HFF-Myc (cell line): ENCODE results near the gene SH3RF3.
"Not testable (repeated sequence)": the region's sequence is repeated elsewhere in the genome, so short reads cannot be mapped to it uniquely, and the experiment has no call there.

ENCODE experiments used
- DNase-seq: peaks from one replicate; pipeline ENCODE4 v3.0.0-alpha.2; 2011; ENCODE audit warnings: low read depth; ENCODE audit errors: extremely low read depth
- H3K4me3 ChIP-seq: replicated peaks from 2 replicates; pipeline ENCODE4 v1.5.1; 2011; ENCODE audit warnings: low read depth, mild to moderate bottlenecking, control low read depth, low read length
- CTCF ChIP-seq: IDR thresholded peaks from 2 replicates; pipeline ENCODE4 v1.5.1; 2012; ENCODE audit warnings: mild to moderate bottlenecking, low read depth, low read length, control low read depth; ENCODE audit errors: missing control alignments

Gene SH3RF3

GRCh38 chr2:109531896-109532727, 403.1 kb downstream of the SH3RF3 start:
- TF ChIP-seq CTCF, result no peak

GRCh38 chr2:109532728-109533076, 403.7 kb downstream of the SH3RF3 start:
- TF ChIP-seq CTCF, result no peak
- H3K4me3 ChIP-seq, result no peak overlapping the region
- DNase-seq, result no peak

More at GRCh38 chr2:109531896-109532727, 403.1 kb downstream of the SH3RF3 start:
- no peak for DNase-seq
- H3K4me3 ChIP-seq, result no peak overlapping the region

- TF ChIP-seq CTCF, result no peak
- H3K4me3 ChIP-seq, result no peak overlapping the region
- no peak for DNase-seq
These were observed 404.8 kb downstream of the SH3RF3 start for GRCh38 chr2:109533823-109534222.

- TF ChIP-seq CTCF, result no peak
These were observed 406.4 kb downstream of the SH3RF3 start for GRCh38 chr2:109535217-109535946.

GRCh38 chr2:109536556-109536955, 407.6 kb downstream of the SH3RF3 start:
- not testable (repeated sequence) for DNase-seq, H3K4me3 ChIP-seq

More at GRCh38 chr2:109535217-109535946, 406.4 kb downstream of the SH3RF3 start:
- DNase-seq, result no peak
- H3K4me3 ChIP-seq, result no peak overlapping the region

- DNase-seq, result no peak
- no peak overlapping the region for H3K4me3 ChIP-seq
- no peak for TF ChIP-seq CTCF
These were observed 408.7 kb downstream of the SH3RF3 start for GRCh38 chr2:109537565-109538222.

- H3K4me3 ChIP-seq, result no peak overlapping the region
- DNase-seq, result no peak
- no peak for TF ChIP-seq CTCF
These were observed 409.5 kb downstream of the SH3RF3 start for GRCh38 chr2:109538546-109538945.
